ENCODE data around the gene GRIP2.
A peak's percentile ranks its signal among the peaks of the same experiment; 100 is the strongest.

- TF ChIP-seq CTCF (IDR thresholded peaks at IDR 0.05; ENCODE audit: low read length) (peak; percentile 34), EZH2 (IDR thresholded peaks at IDR 0.05; ENCODE audit: borderline replicate concordance, low read length) (no peak)
Measured at GRCh38 chr3:14549256-14549919, 9.2 kb upstream of the GRIP2 start.

All from OCI-LY1 (cell line).